CD4-positive, alpha-beta T cell (primary cell): ENCODE measurements around the gene CCDC175. TPM values are rescaled to one million over a fixed set of nuclear protein-coding genes. Genes with fewer than 3 reads are reported as not detected.

ENCODE experiments used
- ATAC-seq: fragments of 200-7000 bp; cut with Tn5 transposase; one replicate; pipeline ENCODE4 v1.10.0; 2022; ENCODE audit warnings: mild to moderate bottlenecking; ENCODE audit not compliant: poor library complexity
- CTCF ChIA-PET: fragments of 350-600 bp; sonication (Branson Sonifier 250); formaldehyde crosslinking; loops from one replicate; lab custom pipeline; 2021; ENCODE audit warnings: antibody characterized with exemption, inconsistent platforms; lab: Charles Lee
- POLR2A ChIA-PET: fragments of 350-600 bp; sonication (Branson Sonifier 250); formaldehyde crosslinking; loops from one replicate; lab custom pipeline; 2021; ENCODE audit warnings: antibody characterized with exemption, inconsistent platforms; lab: Charles Lee
- DNase-seq, 14 experiments: peaks; one replicate each; pipeline ENCODE4 v3.0.0-alpha.2; 2013 to 2020; ENCODE audit warnings: mixed read lengths in 2 of 14
- H3K27ac ChIP-seq, 2 donors: one replicate each; pipeline versions ENCODE4 v1.5.1 to v1.7.0; 2013; ENCODE audit warnings: low read length in 2 of 2, low read depth in 1 of 2, mild to moderate bottlenecking in 1 of 2
- H3K27me3 ChIP-seq, 2 experiments: 1 replicate in 1 of 2; 2 replicates in 1 of 2; pipeline versions ENCODE4 v1.6.1 to v1.7.0; 2013; ENCODE audit warnings: low read length in 2 of 2, control low read depth in 1 of 2, mild to moderate bottlenecking in 1 of 2, moderate library complexity in 1 of 2; ENCODE audit not compliant: insufficient read depth in 2 of 2, control insufficient read depth in 1 of 2
- H3K36me3 ChIP-seq: one replicate; pipeline ENCODE4 v1.6.1; 2013; ENCODE audit warnings: low read length, control low read depth; ENCODE audit not compliant: insufficient read depth
- H3K4me1 ChIP-seq: one replicate; pipeline ENCODE4 v1.6.1; 2013; ENCODE audit warnings: low read length, control low read depth; ENCODE audit not compliant: insufficient read depth
- H3K4me3 ChIP-seq: one replicate; pipeline ENCODE4 v1.5.1; 2013; ENCODE audit warnings: mild to moderate bottlenecking, low read length, moderate library complexity
- H3K9me3 ChIP-seq, 2 experiments: 1 replicate in 1 of 2; 2 replicates in 1 of 2; pipeline versions ENCODE4 v1.6.1 to v1.7.0; 2013; ENCODE audit warnings: low read length in 2 of 2, mild to moderate bottlenecking in 2 of 2, control low read depth in 1 of 2, moderate library complexity in 1 of 2; ENCODE audit not compliant: control insufficient read depth in 1 of 2, insufficient read depth in 1 of 2
- H3K27ac Mint-ChIP-seq: one replicate; pipeline ENCODE4 v1.8.0; 2020; ENCODE audit warnings: mixed read lengths
- H3K27me3 Mint-ChIP-seq: one replicate; pipeline ENCODE4 v1.8.0; 2021; ENCODE audit warnings: mixed read lengths
- H3K36me3 Mint-ChIP-seq: one replicate; pipeline ENCODE4 v1.8.0; 2021; ENCODE audit warnings: low read depth, mixed read lengths
- H3K4me1 Mint-ChIP-seq: one replicate; pipeline ENCODE4 v1.8.0; 2021; ENCODE audit warnings: low read depth, mixed read lengths
- H3K4me3 Mint-ChIP-seq: one replicate; pipeline ENCODE4 v1.8.0; 2020; ENCODE audit warnings: mild to moderate bottlenecking, mixed read lengths
- H3K9me3 Mint-ChIP-seq: one replicate; pipeline ENCODE4 v1.8.0; 2020; ENCODE audit warnings: mixed read lengths
- CTCF ChIP-seq: fragments of 200-600 bp; IDR thresholded peaks from one replicate; pipeline ENCODE4 v1.8.0; 2022; ENCODE audit warnings: antibody characterized with exemption, mild to moderate bottlenecking
- intact Hi-C, 2 experiments: fragments of 100-400 bp; cut with DNase I in 1 of 2; cut with micrococcal nuclease in 1 of 2; formaldehyde crosslinking; loops; one replicate each; pipeline versions ENCODE4 v1.15.1 to v1.9.0; 2023 to 2025; cut with DNase I, micrococcal nuclease
- total RNA-seq, 174 experiments: library from RNA in 2 of 174; stranded (reverse) in 2 of 174; gene quantifications; one replicate each; pipeline ENCODE4 v1.2.3 and lab custom pipeline; 2021 to 2026

CCDC175 gene
- total RNA-seq, 2 experiments from 2014 or later, result not detected

GRCh38 chr14:59482541-59483331, 93.9 kb downstream of the CCDC175 start:
- peak overlapping the region; percentile 99 for H3K4me3 Mint-ChIP-seq
- DNase-seq (no peak), ATAC-seq (no peak)
- H3K4me1 Mint-ChIP-seq, result peaks cover 61% of the 10 kb centered on the region
- Histone ChIP-seq H3K4me1 (peaks cover 39% of the 10 kb centered on the region), H3K9me3 (no peaks in the 10 kb centered on the region), H3K27me3 (no peaks in the 10 kb centered on the region), H3K27ac (no peak overlapping the region), H3K36me3 (peaks cover 4% of the 10 kb centered on the region), H3K4me3 (peak overlapping the region; percentile 99)
- H3K9me3 Mint-ChIP-seq, result no peaks in the 10 kb centered on the region
- intact Hi-C loops, result loop anchor here (5.0 to 10.0 kb wide), 8 partner anchors 295 to 1492 kb away; partner anchors contain the start of genes DAAM1 (in 2 of the 2), PCNX4 (in 2 of the 2), KIAA0586 (in 1 of the 2) and PPM1A (in 1 of the 2)
- H3K27me3 Mint-ChIP-seq, result no peaks in the 10 kb centered on the region
- POLR2A ChIA-PET, result interaction anchor here (0.7 to 3.0 kb wide), 3 partner anchors 18 to 1055 kb away, joined by 3 to 16 read pairs (median 3); partner anchors contain the start of genes DAAM1, GPR135, KIAA0586 and TIMM9
- TF ChIP-seq CTCF, result no peak
- H3K36me3 Mint-ChIP-seq, result peaks cover 29% of the 10 kb centered on the region
- CTCF ChIA-PET, result interaction anchor here (1.1 to 1.6 kb wide), 3 partner anchors 18 to 483 kb away, joined by 3 to 6 read pairs (median 5); partner anchors contain the start of genes CCDC175 and GPR135
- H3K27ac Mint-ChIP-seq, result peak overlapping the region; percentile 96

- intact Hi-C loops, result loop anchor here (2.0 to 10.0 kb wide), 9 partner anchors 15 to 1493 kb away; partner anchors contain the start of genes DAAM1 (in 2 of the 2), PCNX4 (in 2 of the 2), KIAA0586 (in 1 of the 2) and PPM1A (in 1 of the 2)
- Mint-ChIP-seq H3K27ac (peak overlapping the region; percentile 96), H3K36me3 (peaks cover 29% of the 10 kb centered on the region), H3K4me3 (peak overlapping the region; percentile 99), H3K9me3 (no peaks in the 10 kb centered on the region), H3K4me1 (peaks cover 58% of the 10 kb centered on the region), H3K27me3 (no peaks in the 10 kb centered on the region)
- Histone ChIP-seq H3K9me3 (no peaks in the 10 kb centered on the region), H3K27me3 (no peaks in the 10 kb centered on the region), H3K4me3 (no peak overlapping the region), H3K36me3 (no peaks in the 10 kb centered on the region), H3K27ac (no peak overlapping the region), H3K4me1 (peaks cover 39% of the 10 kb centered on the region)
- CTCF ChIA-PET, result interaction anchor here (1.1 kb wide), 1 partner anchor 95 kb away, joined by 3 read pairs; the partner anchor contains the start of gene CCDC175
- ATAC-seq (no peak), DNase-seq (no peak)
- POLR2A ChIA-PET, result interaction anchor here (1.3 to 3.0 kb wide), 2 partner anchors 17 to 1054 kb away, joined by 3 to 16 read pairs; partner anchors contain the start of genes GPR135, KIAA0586 and TIMM9
- TF ChIP-seq CTCF, result no peak
Observed at GRCh38 chr14:59481871-59482540, 94.6 kb downstream of the CCDC175 start.

- TF ChIP-seq CTCF, result no peak
- H3K4me1 ChIP-seq, result peaks cover 36% of the 10 kb centered on the region
- intact Hi-C loops, result loop anchor here (2.0 to 10.0 kb wide), 9 partner anchors 15 to 1493 kb away; partner anchors contain the start of genes DAAM1 (in 2 of the 2), PCNX4 (in 2 of the 2), KIAA0586 (in 1 of the 2) and PPM1A (in 1 of the 2)
Observed at GRCh38 chr14:59481407-59481806, 95.2 kb downstream of the CCDC175 start.

More at GRCh38 chr14:59481407-59481806, 95.2 kb downstream of the CCDC175 start:
- Histone ChIP-seq H3K9me3 (no peaks in the 10 kb centered on the region), H3K4me3 (no peak overlapping the region), H3K27ac (no peak overlapping the region), H3K27me3 (no peaks in the 10 kb centered on the region), H3K36me3 (no peaks in the 10 kb centered on the region)
- ATAC-seq, result no peak
- Mint-ChIP-seq H3K27me3 (no peaks in the 10 kb centered on the region), H3K4me3 (peak overlapping the region; percentile 48), H3K27ac (no peak overlapping the region), H3K4me1 (peaks cover 56% of the 10 kb centered on the region), H3K9me3 (no peaks in the 10 kb centered on the region), H3K36me3 (peaks cover 33% of the 10 kb centered on the region)
- POLR2A ChIA-PET, result no interaction called here
- DNase-seq, result no peak
- CTCF ChIA-PET, result no interaction called here
